NCI-H1436 treated with DMSO at 0.1 percent for 48 hours (cell line): ENCODE data around the gene ADCY5.
"Not testable (repeated sequence)": the region's sequence is repeated elsewhere in the genome, so short reads cannot be mapped to it uniquely, and the experiment has no call there.

Experiments
- DNase-seq: peaks from one replicate; lab custom pipeline; 2025; lab: John Stamatoyannopoulos, UW

Gene ADCY5

GRCh38 chr3:123448536-123449101 is at the start of gene ADCY5:
TSS of gene ADCY5 (minus strand) at chr3:123449090. CDS start at chr3:123448545, 545 bp downstream.
- no peak for DNase-seq

- no peak for DNase-seq
Measured at GRCh38 chr3:123493912-123494311, 45.0 kb upstream of the ADCY5 start.

- DNase-seq = no peak
Measured at GRCh38 chr3:123491966-123492587, 43.2 kb upstream of the ADCY5 start.

- no peak for DNase-seq
Measured at GRCh38 chr3:123489400-123490004, 40.6 kb upstream of the ADCY5 start.

- no peak for DNase-seq
Measured at GRCh38 chr3:123488645-123489347, 39.9 kb upstream of the ADCY5 start.

GRCh38 chr3:123487063-123487462 is 38.2 kb upstream of the ADCY5 start:
- DNase-seq = not testable (repeated sequence)

GRCh38 chr3:123486460-123486859 is 37.6 kb upstream of the ADCY5 start:
- no peak for DNase-seq

GRCh38 chr3:123485551-123485950 is 36.7 kb upstream of the ADCY5 start:
- DNase-seq = no peak

- no peak for DNase-seq
Measured at GRCh38 chr3:123483146-123483545, 34.3 kb upstream of the ADCY5 start.

- no peak for DNase-seq
Measured at GRCh38 chr3:123481722-123482457, 33.0 kb upstream of the ADCY5 start.

- DNase-seq = no peak
Measured at GRCh38 chr3:123481071-123481470, 32.2 kb upstream of the ADCY5 start.

GRCh38 chr3:123480428-123480827 is 31.5 kb upstream of the ADCY5 start:
- no peak for DNase-seq

- DNase-seq = no peak
Measured at GRCh38 chr3:123479891-123480290, 31.0 kb upstream of the ADCY5 start.

GRCh38 chr3:123478314-123478713 is 29.4 kb upstream of the ADCY5 start:
- DNase-seq = no peak

- DNase-seq = peak; percentile 7
Measured at GRCh38 chr3:123476967-123477750, 28.3 kb upstream of the ADCY5 start.

- DNase-seq = no peak
Measured at GRCh38 chr3:123475786-123476185, 26.9 kb upstream of the ADCY5 start.

- no peak for DNase-seq
Measured at GRCh38 chr3:123471106-123471505, 22.2 kb upstream of the ADCY5 start.

- DNase-seq = no peak
Measured at GRCh38 chr3:123469323-123469995, 20.6 kb upstream of the ADCY5 start.

- DNase-seq = no peak
Measured at GRCh38 chr3:123467046-123467445, 18.2 kb upstream of the ADCY5 start.

GRCh38 chr3:123464211-123464610 is 15.3 kb upstream of the ADCY5 start:
- no peak for DNase-seq

- DNase-seq = no peak
Measured at GRCh38 chr3:123459862-123460261, 11.0 kb upstream of the ADCY5 start.
